Skeletal muscle satellite cell (primary cell): ENCODE data around the gene TENM4.

Source experiments
- H3K27me3 ChIP-seq: 2 replicates; pipeline ENCODE4 v1.7.0; 2013; ENCODE audit warnings: low read length; ENCODE audit not compliant: control insufficient read depth, insufficient read depth
- H3K36me3 ChIP-seq: 2 replicates; pipeline ENCODE4 v1.7.0; 2013; ENCODE audit warnings: mild to moderate bottlenecking, control low read depth, low read length; ENCODE audit not compliant: insufficient read depth
- H3K4me1 ChIP-seq: 2 replicates; pipeline ENCODE4 v1.7.0; 2013; ENCODE audit warnings: low read length; ENCODE audit not compliant: control insufficient read depth, insufficient read depth
- H3K4me2 ChIP-seq: 2 replicates; pipeline ENCODE4 v1.7.0; 2013; ENCODE audit warnings: mild to moderate bottlenecking, low read length
- H3K4me3 ChIP-seq: 2 replicates; pipeline ENCODE4 v1.7.0; 2013; ENCODE audit warnings: low read length
- H3K9ac ChIP-seq: 2 replicates; pipeline ENCODE4 v1.7.0; 2013; ENCODE audit warnings: mild to moderate bottlenecking, low read depth, low read length, moderate library complexity
- H3K9me3 ChIP-seq: replicated peaks from 2 replicates; pipeline ENCODE4 v1.7.0; 2013; ENCODE audit warnings: mild to moderate bottlenecking, control low read depth, low read length

TENM4 gene

GRCh38 chr11:79028225-79028624 is 412.6 kb downstream of the TENM4 start:
- Histone ChIP-seq H3K27me3 (peaks cover 19% of the 10 kb centered on the region), H3K4me3 (no peak overlapping the region)

GRCh38 chr11:79026803-79027445 is 413.9 kb downstream of the TENM4 start:
- H3K27me3 ChIP-seq: peaks cover 19% of the 10 kb centered on the region
- H3K9me3 ChIP-seq: no peaks in the 10 kb centered on the region
- H3K36me3 ChIP-seq: no peaks in the 10 kb centered on the region
- H3K9ac ChIP-seq: no peak overlapping the region
- no peak overlapping the region for H3K4me3 ChIP-seq
- H3K4me1 ChIP-seq: peaks cover 3% of the 10 kb centered on the region
- no peak overlapping the region for H3K4me2 ChIP-seq

More at GRCh38 chr11:79028225-79028624, 412.6 kb downstream of the TENM4 start:
- Histone ChIP-seq H3K4me2 (no peak overlapping the region), H3K36me3 (no peaks in the 10 kb centered on the region), H3K4me1 (peaks cover 3% of the 10 kb centered on the region), H3K9me3 (no peaks in the 10 kb centered on the region), H3K9ac (no peak overlapping the region)

- no peak overlapping the region for H3K4me3 ChIP-seq
- no peak overlapping the region for H3K9ac ChIP-seq
- H3K4me2 ChIP-seq: no peak overlapping the region
- peaks cover 12% of the 10 kb centered on the region for H3K27me3 ChIP-seq
- no peaks in the 10 kb centered on the region for H3K36me3 ChIP-seq
- H3K9me3 ChIP-seq: no peaks in the 10 kb centered on the region
- peaks cover 3% of the 10 kb centered on the region for H3K4me1 ChIP-seq
Observed at GRCh38 chr11:79025622-79026021, 415.2 kb downstream of the TENM4 start.

GRCh38 chr11:79025097-79025496 is 415.7 kb downstream of the TENM4 start:
- Histone ChIP-seq H3K4me3 (no peak overlapping the region), H3K4me1 (peaks cover 3% of the 10 kb centered on the region), H3K27me3 (peaks cover 12% of the 10 kb centered on the region), H3K9ac (no peak overlapping the region), H3K4me2 (no peak overlapping the region), H3K9me3 (no peaks in the 10 kb centered on the region), H3K36me3 (no peaks in the 10 kb centered on the region)

- Histone ChIP-seq H3K4me2 (no peak overlapping the region), H3K4me3 (no peak overlapping the region), H3K4me1 (peaks cover 14% of the 10 kb centered on the region), H3K36me3 (no peaks in the 10 kb centered on the region), H3K9me3 (no peaks in the 10 kb centered on the region), H3K27me3 (peaks cover 7% of the 10 kb centered on the region), H3K9ac (no peak overlapping the region)
Observed at GRCh38 chr11:79022265-79022664, 418.6 kb downstream of the TENM4 start.

- no peaks in the 10 kb centered on the region for H3K9me3 ChIP-seq
- H3K27me3 ChIP-seq: peaks cover 7% of the 10 kb centered on the region
- H3K4me3 ChIP-seq: no peak overlapping the region
- no peak overlapping the region for H3K9ac ChIP-seq
- H3K4me1 ChIP-seq: peaks cover 11% of the 10 kb centered on the region
- H3K36me3 ChIP-seq: no peaks in the 10 kb centered on the region
- H3K4me2 ChIP-seq: no peak overlapping the region
Observed at GRCh38 chr11:79021601-79022000, 419.2 kb downstream of the TENM4 start.

GRCh38 chr11:79019975-79020374 is 420.9 kb downstream of the TENM4 start:
- Histone ChIP-seq H3K9ac (no peak overlapping the region), H3K4me1 (peaks cover 11% of the 10 kb centered on the region), H3K4me3 (no peak overlapping the region), H3K36me3 (no peaks in the 10 kb centered on the region), H3K27me3 (no peaks in the 10 kb centered on the region), H3K9me3 (no peaks in the 10 kb centered on the region), H3K4me2 (no peak overlapping the region)

- Histone ChIP-seq H3K27me3 (no peaks in the 10 kb centered on the region), H3K4me3 (no peak overlapping the region)
Observed at GRCh38 chr11:79019277-79019676, 421.6 kb downstream of the TENM4 start.

GRCh38 chr11:79018371-79018849 is 422.4 kb downstream of the TENM4 start:
- no peaks in the 10 kb centered on the region for H3K27me3 ChIP-seq
- H3K36me3 ChIP-seq: no peaks in the 10 kb centered on the region
- H3K4me2 ChIP-seq: no peak overlapping the region
- no peaks in the 10 kb centered on the region for H3K9me3 ChIP-seq
- no peak overlapping the region for H3K4me3 ChIP-seq
- H3K4me1 ChIP-seq: peaks cover 14% of the 10 kb centered on the region
- no peak overlapping the region for H3K9ac ChIP-seq

More at GRCh38 chr11:79019277-79019676, 421.6 kb downstream of the TENM4 start:
- no peaks in the 10 kb centered on the region for H3K36me3 ChIP-seq
- peaks cover 11% of the 10 kb centered on the region for H3K4me1 ChIP-seq
- H3K9ac ChIP-seq: no peak overlapping the region
- H3K9me3 ChIP-seq: no peaks in the 10 kb centered on the region
- H3K4me2 ChIP-seq: no peak overlapping the region

- H3K9ac ChIP-seq: no peak overlapping the region
- peaks cover 14% of the 10 kb centered on the region for H3K4me1 ChIP-seq
- no peaks in the 10 kb centered on the region for H3K27me3 ChIP-seq
- H3K36me3 ChIP-seq: no peaks in the 10 kb centered on the region
- H3K4me3 ChIP-seq: no peak overlapping the region
- no peak overlapping the region for H3K4me2 ChIP-seq
- no peaks in the 10 kb centered on the region for H3K9me3 ChIP-seq
Observed at GRCh38 chr11:79017811-79018210, 423.0 kb downstream of the TENM4 start.

- no peaks in the 10 kb centered on the region for H3K9me3 ChIP-seq
- H3K4me1 ChIP-seq: peaks cover 9% of the 10 kb centered on the region
- H3K36me3 ChIP-seq: no peaks in the 10 kb centered on the region
- H3K4me2 ChIP-seq: no peak overlapping the region
- H3K4me3 ChIP-seq: no peak overlapping the region
- H3K27me3 ChIP-seq: no peaks in the 10 kb centered on the region
- no peak overlapping the region for H3K9ac ChIP-seq
Observed at GRCh38 chr11:79013509-79013908, 427.3 kb downstream of the TENM4 start.

GRCh38 chr11:79011357-79011756 is 429.5 kb downstream of the TENM4 start:
- H3K9ac ChIP-seq: no peak overlapping the region

More at GRCh38 chr11:79011357-79011756, 429.5 kb downstream of the TENM4 start:
- H3K9me3 ChIP-seq: no peaks in the 10 kb centered on the region
- H3K4me2 ChIP-seq: no peak overlapping the region
- H3K27me3 ChIP-seq: no peaks in the 10 kb centered on the region
- no peak overlapping the region for H3K4me3 ChIP-seq
- H3K36me3 ChIP-seq: no peaks in the 10 kb centered on the region
- H3K4me1 ChIP-seq: peaks cover 3% of the 10 kb centered on the region
